ENCODE results near the gene ST6GALNAC3.

- TF ChIP-seq CTCF (IDR thresholded peaks at IDR 0.05) (no peak), ZFX (IDR thresholded peaks at IDR 0.05; ENCODE audit: borderline replicate concordance) (no peak)
Measured at GRCh38 chr1:76473591-76473990, 399.0 kb downstream of the ST6GALNAC3 start.

All from 22Rv1 (cell line).